ENCODE results near the gene PLEKHG4B. TPM values are rescaled to one million over a fixed set of nuclear protein-coding genes. Genes with fewer than 3 reads are reported as not detected.

The PLEKHG4B gene
- total and polyA plus RNA-seq, 2 of the 8 experiments (the other 6 are each of a cell fraction or from before 2014, with no cell fraction given): 31.1 to 43.6 TPM

DNA sequence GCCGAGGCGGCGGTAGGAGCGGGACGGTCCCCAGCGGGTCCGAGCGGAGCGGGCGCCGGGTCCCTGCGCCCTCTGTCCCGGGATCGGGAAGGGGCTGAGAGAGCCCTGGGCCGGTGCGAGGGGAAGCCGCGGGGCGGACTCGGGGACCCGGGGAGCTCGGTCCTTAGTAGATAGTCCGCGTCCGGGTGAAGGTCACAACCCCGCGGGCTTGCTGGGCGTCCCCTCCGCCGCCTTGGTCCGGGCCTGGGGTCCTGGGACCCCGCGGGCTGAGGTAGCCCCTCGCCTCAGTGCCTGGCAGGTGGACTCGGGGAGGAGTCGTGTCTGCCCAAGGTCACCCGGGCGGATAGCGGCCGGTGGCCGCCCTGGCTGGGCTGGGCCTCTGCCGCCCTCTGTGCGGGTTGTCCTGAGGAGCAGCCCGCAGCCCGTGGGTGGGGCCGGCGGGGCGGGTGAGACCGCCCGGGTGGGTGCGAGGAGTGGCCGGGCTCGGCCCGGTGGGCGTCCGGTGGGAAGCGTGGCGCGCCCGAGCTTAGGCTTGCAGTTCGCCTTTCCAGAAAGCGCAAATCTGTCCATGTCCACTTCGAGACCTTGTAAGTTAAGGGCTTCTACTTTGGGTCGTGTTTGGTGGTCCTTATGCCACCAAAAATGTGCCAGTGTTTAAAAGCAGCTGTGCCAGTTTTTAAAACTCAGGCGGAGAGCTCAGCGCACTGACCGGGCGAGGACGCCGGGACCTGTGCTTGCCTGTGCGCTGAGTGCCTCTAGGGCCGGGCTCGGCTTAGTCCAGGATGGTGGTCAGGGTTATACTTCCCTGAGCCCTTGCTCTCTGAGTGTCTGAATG, 126.7 kb downstream of the PLEKHG4B start:
- no peak overlapping the region for H3K4ac ChIP-seq (replicated peaks; ENCODE audit: insufficient read length, low read depth, low read length)
- H3K23ac ChIP-seq (ENCODE audit: insufficient read length): no peak overlapping the region
- peaks cover 0 to 4% (median 2%) of the 10 kb centered on the region in 4 experiments; a peak in 2 of 7 replicates for H3K4me1 ChIP-seq (replicated peaks in 1 of 4; ENCODE audit: control insufficient read depth in 3 of 4, insufficient read depth in 4 of 4, low read length in 3 of 4)
- H3K9me3 ChIP-seq (ENCODE audit: insufficient read depth in 2 of 2, low read depth in 1 of 2, low read length in 1 of 2): no peaks in the 10 kb centered on the region
- H2BK5ac ChIP-seq (ENCODE audit: low read depth, low read length): no peak overlapping the region
- peak overlapping the region; percentile 79 to 91 for H3K4me2 ChIP-seq (ENCODE audit: insufficient read depth in 1 of 2, low read depth in 2 of 2, low read length in 2 of 2)
- H3K14ac ChIP-seq (ENCODE audit: insufficient read length): no peak overlapping the region
- H4K5ac ChIP-seq (ENCODE audit: insufficient read length, low read depth, low read length): no peak overlapping the region
- ChIA-PET CTCF (ENCODE audit: partially characterized antibody) (interaction anchor here (0.5 to 2.9 kb wide), 8 partner anchors 11 to 707 kb away, joined by 3 to 10 read pairs (median 4); partner anchors contain the start of gene LRRC14B), POLR2A (ENCODE audit: partially characterized antibody) (interaction anchor here (1.1 to 2.2 kb wide), 10 partner anchors 9 to 52 kb away, joined by 3 to 8 read pairs (median 4); partner anchors contain the start of genes LRRC14B and PDCD6)
- H3K56ac ChIP-seq (replicated peaks; ENCODE audit: insufficient read length, low read depth, low read length): no peak overlapping the region
- peaks cover 0 to 10% (median 0%) of the 10 kb centered on the region in 4 experiments; a peak in 3 of 8 replicates for H3K36me3 ChIP-seq (ENCODE audit: control insufficient read depth in 2 of 4, insufficient read depth in 4 of 4, low read length in 3 of 4)
- no peak overlapping the region for H2AK5ac ChIP-seq (ENCODE audit: low read depth, low read length)
- peaks cover 3 to 49% of the 10 kb centered on the region in 2 experiments; a peak in 3 of 4 replicates for H3K79me2 ChIP-seq (ENCODE audit: control insufficient read depth in 1 of 2, insufficient read depth in 2 of 2, low read length in 2 of 2)
- 0 out of 2 replicates have a peak overlapping the region, but pooled peaks have one; percentile 82 for H2AFZ ChIP-seq (ENCODE audit: low read length)
- H3K27me3 ChIP-seq (replicated peaks in 1 of 4; ENCODE audit: control insufficient read depth in 3 of 4, extremely low read depth in 1 of 4, insufficient read depth in 3 of 4, low read length in 3 of 4): no peaks in the 10 kb centered on the region
- peaks cover 4 to 5% of the 10 kb centered on the region in 2 experiments for H4K20me1 ChIP-seq (replicated peaks in 1 of 2; ENCODE audit: control insufficient read depth in 1 of 2, insufficient read depth in 2 of 2, low read length in 2 of 2)
- H4K8ac ChIP-seq (ENCODE audit: extremely low read depth, insufficient read depth, low read length): peak overlapping the region; percentile 57
- H4K91ac ChIP-seq (replicated peaks; ENCODE audit: insufficient read length, low read length): no peak overlapping the region
- no peak overlapping the region for H2BK15ac ChIP-seq (ENCODE audit: low read length)
- no peak overlapping the region for H3K27ac ChIP-seq (ENCODE audit: low read depth, low read length)
- FAIRE-seq (no peak), DNase-seq (ENCODE audit: low read depth in 1 of 2, low spot score in 2 of 2) (no peak)
- no peak overlapping the region for H2BK20ac ChIP-seq (ENCODE audit: low read length)
- H3K79me1 ChIP-seq (ENCODE audit: low read depth, low read length): peaks cover 2% of the 10 kb centered on the region; the same call in 1 of the 2 replicates
- H2BK12ac ChIP-seq (ENCODE audit: low read depth, low read length): no peak overlapping the region
- peak overlapping the region; percentile 45 to 81 (median 59) for H3K9ac ChIP-seq (replicated peaks in 1 of 4; ENCODE audit: extremely low read depth in 1 of 4, low read depth in 3 of 4, low read length in 3 of 4)
- H3K23me2 ChIP-seq (ENCODE audit: low read depth, low read length): peaks cover 3% of the 10 kb centered on the region
- H3K18ac ChIP-seq (ENCODE audit: extremely low read depth, low read length): no peak overlapping the region; the same call in 1 of the 2 replicates
- 3% methylated on average over 61 of the region's 73 CpGs; no CpG with 5 or more reads in 1 of the 2 experiments for WGBS, 2 experiments (ENCODE audit: extremely low coverage in 1 of 2, insufficient coverage in 1 of 2, insufficient read length in 1 of 2, insufficient replicate concordance in 2 of 2, low coverage in 1 of 2, low lambda C conversion rate in 2 of 2, missing lambda C conversion rate in 1 of 2)
- no peak overlapping the region for H2BK120ac ChIP-seq (replicated peaks; ENCODE audit: low read depth, low read length)
- peak overlapping the region; percentile 84 to 93 (median 90) for H3K4me3 ChIP-seq (ENCODE audit: extremely low read depth in 1 of 4, insufficient read depth in 2 of 4, low read depth in 3 of 4, low read length in 4 of 4)
- TF ChIP-seq RBBP5 (IDR thresholded peaks at IDR 0.05; ENCODE audit: borderline replicate concordance, low read depth, low read length) (peak; percentile 23; the same call in 1 of the 2 replicates), EGR1 (IDR thresholded peaks at IDR 0.05; ENCODE audit: borderline replicate concordance, low read depth, low read length) (no peak), JUN (IDR thresholded peaks at IDR 0.05; ENCODE audit: low read depth, low read length) (no peak), SAP30 (IDR thresholded peaks at IDR 0.05; ENCODE audit: insufficient read depth, insufficient replicate concordance, low read length) (no peak), KDM4A (IDR thresholded peaks at IDR 0.05; ENCODE audit: low read depth, low read length, severe bottlenecking) (peak; percentile 71)
- TF ChIP-seq, protein P1, sequence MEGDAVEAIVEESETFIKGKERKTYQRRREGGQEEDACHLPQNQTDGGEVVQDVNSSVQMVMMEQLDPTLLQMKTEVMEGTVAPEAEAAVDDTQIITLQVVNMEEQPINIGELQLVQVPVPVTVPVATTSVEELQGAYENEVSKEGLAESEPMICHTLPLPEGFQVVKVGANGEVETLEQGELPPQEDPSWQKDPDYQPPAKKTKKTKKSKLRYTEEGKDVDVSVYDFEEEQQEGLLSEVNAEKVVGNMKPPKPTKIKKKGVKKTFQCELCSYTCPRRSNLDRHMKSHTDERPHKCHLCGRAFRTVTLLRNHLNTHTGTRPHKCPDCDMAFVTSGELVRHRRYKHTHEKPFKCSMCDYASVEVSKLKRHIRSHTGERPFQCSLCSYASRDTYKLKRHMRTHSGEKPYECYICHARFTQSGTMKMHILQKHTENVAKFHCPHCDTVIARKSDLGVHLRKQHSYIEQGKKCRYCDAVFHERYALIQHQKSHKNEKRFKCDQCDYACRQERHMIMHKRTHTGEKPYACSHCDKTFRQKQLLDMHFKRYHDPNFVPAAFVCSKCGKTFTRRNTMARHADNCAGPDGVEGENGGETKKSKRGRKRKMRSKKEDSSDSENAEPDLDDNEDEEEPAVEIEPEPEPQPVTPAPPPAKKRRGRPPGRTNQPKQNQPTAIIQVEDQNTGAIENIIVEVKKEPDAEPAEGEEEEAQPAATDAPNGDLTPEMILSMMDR (IDR thresholded peaks at IDR 0.05; ENCODE audit: control extremely low read depth in 1 of 3, insufficient read depth in 1 of 3, low read depth in 1 of 3, low read length in 3 of 3): peak in 1 of 3 experiments; percentile 16; a peak in 1 of 4 replicates
- TF ChIP-seq, protein P2, sequence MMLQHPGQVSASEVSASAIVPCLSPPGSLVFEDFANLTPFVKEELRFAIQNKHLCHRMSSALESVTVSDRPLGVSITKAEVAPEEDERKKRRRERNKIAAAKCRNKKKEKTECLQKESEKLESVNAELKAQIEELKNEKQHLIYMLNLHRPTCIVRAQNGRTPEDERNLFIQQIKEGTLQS (IDR thresholded peaks at IDR 0.05; ENCODE audit: insufficient read depth, low read depth, low read length): no peak
